Stimulated activated CD8-positive, alpha-beta memory T cell treated with anti-CD3 and anti-CD28 coated beads, Interleukin-7, amount 100 ng/mL, for 24 hours (primary cell): ENCODE results near the gene FOXC2.

Experiments
- DNase-seq: peaks from one replicate; pipeline ENCODE4 v3.0.0-alpha.2; 2020; ENCODE audit warnings: low read depth

FOXC2 gene

DNA sequence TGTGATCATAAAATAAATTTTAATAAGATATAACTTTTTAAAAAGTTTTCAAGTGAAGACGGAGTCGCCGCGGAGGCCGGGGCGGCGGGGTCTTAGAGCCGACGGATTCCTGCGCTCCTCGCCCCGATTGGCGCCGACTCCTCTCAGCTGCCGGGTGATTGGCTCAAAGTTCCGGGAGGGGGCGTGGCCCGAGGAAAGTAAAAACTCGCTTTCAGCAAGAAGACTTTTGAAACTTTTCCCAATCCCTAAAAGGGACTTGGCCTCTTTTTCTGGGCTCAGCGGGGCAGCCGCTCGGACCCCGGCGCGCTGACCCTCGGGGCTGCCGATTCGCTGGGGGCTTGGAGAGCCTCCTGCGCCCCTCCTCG, at the start of gene FOXC2:
Gene FOXC2 (plus strand): TSS at position 229 of the 365 bp plus-strand sequence. CDS start 507 bp downstream, outside the sequence.
- DNase-seq, result peak; percentile 30

DNA sequence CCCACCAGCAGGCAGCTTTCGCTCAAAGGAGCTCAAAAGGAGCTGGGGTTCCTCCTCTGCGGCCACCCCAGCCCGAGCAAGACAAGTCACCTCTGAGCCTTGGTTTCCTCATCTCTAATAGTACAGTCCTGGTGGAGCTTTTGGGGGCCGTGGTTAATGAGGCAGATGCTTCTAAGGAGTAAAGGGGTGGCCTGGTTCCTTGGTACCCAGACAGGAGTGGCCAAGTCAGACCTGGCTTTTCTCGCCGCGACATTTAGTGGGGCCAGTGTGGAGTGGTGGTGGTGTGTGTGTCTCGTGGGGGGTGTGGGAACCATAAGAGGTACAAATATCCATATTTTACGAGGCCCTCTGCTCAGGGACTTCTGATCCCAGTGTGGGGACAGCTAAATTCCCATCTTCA, 49.6 kb upstream of the FOXC2 start:
- DNase-seq, result no peak

DNA sequence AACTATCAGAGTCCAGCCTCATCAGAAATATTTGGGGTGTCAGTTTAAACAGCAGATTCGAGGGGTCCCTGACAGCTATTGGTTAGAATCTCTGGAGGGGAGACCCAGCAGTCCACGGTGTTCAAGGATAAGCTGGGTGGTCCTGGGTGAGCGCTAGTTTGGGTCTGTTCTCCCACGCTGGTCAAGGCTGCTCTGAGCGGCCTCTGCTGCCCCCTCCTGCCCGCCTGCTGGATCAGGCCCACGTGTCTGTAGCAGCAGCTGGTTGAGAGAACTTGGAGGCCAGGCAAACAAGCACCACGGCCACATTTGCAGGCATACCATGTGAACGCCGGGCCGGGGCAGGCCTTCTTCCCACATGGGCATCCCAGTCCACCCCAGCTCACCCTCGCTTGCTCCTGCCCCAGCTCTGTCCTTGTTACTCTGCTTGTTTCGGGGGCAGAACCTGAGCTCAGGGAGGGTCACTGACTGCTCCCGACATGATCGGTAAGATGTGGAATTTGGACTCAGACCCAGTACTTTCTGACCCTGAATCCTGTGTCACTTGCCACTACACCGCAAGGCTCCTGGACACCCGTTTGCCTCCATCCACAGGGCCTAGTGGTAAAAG, 48.9 kb upstream of the FOXC2 start:
- DNase-seq, result no peak

DNA sequence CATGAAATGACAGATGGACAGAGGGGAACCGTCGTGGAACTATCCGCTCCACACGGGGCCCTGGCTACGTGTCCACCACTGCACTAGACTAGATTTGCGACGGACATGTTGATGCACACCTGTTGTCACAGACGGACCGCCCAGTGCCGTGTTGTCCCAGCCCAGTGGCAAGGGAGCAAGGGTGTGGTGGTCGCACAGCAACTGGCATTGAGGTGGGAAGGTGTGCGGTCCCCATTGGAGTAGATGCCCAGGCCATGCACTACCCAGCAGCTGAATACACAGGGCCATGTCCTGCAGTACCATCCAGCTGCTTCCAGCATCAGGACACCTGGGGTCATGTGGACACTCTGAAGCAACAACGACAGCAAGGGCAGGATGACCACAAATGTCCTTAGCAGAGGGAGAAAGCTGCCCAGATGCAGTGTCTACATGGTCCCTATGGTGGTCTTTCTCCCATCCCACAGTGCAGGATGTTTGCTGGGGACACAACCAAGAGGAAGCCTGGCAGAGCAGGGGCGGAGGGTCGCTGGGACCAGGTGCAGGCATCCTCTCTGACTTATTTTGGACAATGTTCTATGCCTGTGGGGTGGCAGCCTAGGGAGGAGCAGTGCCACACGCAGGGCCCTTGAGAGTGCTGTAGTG, 47.5 kb upstream of the FOXC2 start:
- DNase-seq, result no peak

DNA sequence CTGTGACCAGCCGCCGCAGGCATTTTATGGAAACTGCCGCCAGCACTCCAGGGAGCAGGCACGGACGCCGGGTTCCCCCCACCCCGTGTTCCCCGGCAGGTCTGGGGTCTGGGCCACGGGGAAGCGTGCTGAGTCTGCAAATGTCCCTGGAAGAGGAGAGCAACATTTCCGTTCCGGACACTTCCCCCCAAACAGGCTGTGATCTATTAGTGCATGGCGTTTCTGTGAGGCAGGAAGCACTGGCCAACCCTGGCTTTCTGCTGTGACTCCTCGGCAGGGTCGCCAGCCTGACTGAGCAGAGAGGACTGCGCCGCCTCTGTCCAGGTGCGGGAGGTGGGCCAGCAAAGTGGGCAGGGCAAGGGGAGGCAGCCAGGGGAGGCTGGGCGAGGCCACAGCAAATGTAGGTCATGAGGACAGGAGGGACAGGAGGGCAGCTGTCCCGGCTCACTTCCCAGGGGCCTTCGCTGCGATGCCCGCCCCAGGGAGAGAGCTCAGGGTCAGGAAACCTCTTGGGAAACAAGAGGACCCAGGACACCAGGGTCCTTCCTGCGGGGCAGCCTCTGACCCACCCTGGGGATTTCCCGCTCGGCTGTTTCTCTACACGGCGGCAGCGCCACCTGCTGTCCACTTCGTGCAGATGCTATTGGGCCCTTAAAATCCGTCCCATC, 46.8 kb upstream of the FOXC2 start:
- peak; percentile 33 for DNase-seq

DNA sequence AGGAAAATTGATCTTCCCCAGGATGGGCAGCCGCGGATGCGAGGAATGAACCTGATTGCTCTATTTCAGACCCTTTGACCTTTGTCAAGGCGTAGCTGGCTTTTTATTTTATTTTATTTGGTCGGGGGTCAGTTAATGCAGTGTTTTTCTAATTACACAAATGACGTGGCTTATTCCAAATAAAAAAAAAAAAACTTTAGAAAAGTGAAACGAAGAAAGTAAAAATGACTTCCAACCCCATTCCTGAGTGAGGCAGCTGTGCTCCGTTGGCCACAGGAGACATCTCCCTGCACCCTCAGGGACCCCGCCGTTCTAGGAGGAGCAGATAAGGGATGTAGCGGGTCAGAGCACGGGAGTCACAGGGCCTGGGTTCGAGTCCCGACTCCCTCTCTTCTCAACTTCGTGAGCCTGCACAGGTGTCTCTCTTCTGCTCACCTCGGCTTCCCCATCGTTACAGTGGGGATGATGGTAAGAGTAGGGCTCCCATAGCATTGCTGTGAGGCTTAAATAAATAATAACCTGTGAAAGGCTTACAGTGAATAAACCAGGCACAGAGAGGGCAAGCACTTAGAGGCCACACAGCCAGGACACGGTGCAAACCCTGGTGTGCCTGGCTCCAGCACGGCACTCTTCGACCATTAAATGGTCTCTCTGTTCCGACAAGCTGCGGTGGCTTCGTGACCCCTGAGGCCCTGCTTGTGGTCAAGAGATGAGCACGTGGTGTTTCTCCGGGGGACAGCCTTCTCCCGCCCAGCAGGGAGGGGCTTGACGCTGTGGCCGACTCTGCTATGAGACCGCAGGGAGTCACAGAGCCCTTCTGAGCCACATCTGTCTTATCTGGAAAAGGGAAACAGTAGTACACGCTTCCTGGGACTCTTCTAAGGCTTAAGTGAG, 46.1 kb upstream of the FOXC2 start:
- no peak for DNase-seq

DNA sequence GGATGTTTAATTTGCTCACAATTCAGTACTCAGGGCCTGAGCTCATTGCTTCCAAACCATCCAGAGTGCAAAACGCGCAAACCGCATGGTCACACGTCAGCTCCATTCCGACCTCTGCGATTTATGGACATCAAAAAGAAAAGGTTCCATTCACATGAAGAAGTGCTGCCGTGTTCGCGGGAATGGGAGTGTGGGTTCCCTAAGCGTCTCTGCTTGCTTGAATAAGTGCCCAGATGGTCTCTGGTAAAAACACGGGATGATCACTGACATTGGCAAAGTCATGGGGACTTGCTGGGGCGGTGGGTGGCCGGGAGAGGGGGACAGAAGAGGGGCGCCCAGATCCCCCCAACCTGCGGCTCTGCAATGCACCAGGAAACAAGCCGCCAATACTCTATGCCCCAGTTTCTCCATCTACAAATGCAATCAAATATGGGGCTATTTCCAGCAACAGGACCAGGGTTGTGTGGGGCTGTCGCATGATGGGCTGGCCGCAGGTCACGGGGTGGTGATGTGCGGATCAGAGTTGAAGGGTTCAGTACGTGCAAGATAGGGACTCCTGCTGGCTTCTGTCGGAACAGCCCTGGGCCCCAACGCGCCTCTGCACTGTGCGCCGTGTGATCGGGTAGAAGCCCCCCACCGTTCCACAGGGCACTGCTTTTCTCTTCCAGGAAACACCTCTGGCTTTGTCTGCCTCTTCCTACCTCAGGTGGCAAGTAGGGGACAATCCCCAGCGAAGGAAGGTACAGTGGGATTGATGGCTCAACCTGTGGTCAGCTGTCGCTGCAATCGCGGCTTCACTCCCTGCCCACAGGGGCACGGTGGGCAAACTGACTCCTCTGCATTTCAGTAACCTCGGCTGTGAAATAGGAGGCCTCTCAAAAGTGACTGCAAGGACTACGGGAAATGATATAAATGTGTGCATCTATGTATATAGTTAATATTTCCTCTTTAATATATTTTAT, 45.1 kb upstream of the FOXC2 start:
- no peak for DNase-seq

DNA sequence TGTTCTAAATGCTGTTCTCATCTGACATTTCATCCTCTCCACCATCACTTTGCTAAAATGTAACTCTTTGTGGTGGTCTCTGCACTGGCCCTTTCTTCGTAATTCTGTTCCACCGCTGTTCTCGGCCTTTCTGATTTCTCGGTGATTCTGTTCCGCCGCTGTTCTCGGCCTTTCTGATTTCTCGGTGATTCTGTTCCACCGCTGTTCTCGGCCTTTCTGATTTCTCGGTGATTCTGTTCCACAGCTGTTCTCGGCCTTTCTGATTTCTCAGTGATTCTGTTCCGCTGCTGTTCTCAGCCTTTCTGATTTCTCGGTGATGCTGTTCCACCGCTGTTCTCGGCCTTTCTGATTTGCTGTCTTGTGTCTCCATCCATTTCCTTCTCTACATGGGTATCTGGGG, 44.0 kb upstream of the FOXC2 start:
- no peak for DNase-seq

DNA sequence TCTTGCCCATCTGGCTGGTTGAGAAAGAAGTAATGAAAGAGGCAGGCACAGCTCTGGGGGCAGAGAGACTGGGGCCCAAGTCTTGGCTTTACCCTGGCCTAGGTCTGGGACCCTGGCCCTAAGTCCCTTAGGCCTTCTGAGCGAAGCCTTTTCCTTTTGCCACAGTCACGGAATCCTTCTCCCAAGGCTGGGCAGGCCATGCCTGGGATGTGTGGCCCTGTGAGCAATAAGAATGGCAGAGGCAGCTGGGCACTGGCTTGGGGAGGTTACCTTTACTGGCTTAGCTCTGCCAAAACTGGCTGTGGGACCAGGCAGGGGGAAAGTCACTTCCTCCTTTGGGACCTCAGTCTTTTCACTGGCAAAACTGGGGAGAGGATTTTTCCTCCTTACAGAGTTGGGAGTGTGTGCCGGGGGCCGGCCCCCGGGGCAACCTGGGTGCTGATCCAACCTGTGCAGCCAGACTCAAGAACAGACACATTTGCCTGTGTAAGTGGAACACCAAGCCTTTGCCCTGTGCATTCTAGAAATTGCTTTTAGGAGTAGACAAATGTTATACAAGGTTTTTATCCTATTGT, 43.4 kb upstream of the FOXC2 start:
- DNase-seq, result no peak

DNA sequence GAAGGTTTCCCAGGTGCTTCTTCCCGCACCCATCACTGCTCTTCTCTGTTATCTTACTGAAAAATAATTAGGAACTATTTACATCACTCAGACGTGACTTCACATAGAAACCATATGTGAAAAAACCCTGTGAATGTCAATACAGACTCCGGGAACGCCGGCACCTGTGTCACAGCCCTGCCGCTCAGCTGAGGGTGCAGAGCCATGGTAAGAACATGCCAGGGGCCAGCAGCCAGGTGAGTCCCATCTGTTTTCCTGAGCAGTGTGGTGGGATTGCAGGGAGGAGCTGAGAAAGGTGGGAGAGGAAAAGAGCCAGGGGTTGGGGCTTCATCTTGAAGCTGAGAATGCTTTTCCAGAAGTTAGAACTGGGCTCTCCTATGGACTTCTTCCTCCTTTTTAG, 42.6 kb upstream of the FOXC2 start:
- no peak for DNase-seq

DNA sequence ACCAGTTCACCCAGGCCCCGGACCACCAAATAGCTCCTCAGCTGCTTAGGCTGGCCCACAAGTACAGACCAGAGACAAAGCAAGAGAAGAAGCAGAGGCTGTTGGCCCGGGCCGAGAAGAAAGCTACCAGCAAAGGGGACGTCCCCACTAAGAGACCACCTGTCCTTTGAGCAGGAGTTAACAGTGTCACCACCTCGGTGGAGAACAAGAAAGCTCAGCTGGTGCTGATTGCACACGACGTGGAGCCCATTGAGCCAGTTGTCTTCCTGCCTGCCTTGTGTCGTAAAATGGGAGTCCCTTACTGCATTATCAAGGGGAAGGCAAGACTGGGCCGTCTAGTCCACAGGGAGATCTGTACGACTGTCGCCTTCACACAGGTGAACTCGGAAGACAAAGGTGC, 40.9 kb upstream of the FOXC2 start:
- no peak for DNase-seq

DNA sequence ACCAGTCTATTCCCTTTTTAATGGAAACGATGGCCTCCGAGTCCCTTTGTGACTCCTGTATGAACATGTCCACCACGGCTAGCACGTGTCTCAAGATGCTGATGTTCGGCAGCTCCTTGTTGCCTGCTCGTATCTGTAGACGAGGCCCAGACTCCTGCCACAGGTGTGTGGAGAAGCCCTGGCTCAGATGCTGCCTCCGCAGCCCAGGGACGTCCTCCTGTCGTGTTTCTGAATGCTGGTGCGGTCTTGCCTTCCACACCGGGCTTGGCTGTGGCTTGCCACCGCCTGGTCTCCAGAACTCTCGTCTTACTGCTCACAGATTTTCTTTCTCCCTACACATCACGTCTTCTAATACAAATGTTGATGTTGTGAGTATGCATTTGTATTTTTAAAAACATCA, 39.3 kb upstream of the FOXC2 start:
- no peak for DNase-seq

DNA sequence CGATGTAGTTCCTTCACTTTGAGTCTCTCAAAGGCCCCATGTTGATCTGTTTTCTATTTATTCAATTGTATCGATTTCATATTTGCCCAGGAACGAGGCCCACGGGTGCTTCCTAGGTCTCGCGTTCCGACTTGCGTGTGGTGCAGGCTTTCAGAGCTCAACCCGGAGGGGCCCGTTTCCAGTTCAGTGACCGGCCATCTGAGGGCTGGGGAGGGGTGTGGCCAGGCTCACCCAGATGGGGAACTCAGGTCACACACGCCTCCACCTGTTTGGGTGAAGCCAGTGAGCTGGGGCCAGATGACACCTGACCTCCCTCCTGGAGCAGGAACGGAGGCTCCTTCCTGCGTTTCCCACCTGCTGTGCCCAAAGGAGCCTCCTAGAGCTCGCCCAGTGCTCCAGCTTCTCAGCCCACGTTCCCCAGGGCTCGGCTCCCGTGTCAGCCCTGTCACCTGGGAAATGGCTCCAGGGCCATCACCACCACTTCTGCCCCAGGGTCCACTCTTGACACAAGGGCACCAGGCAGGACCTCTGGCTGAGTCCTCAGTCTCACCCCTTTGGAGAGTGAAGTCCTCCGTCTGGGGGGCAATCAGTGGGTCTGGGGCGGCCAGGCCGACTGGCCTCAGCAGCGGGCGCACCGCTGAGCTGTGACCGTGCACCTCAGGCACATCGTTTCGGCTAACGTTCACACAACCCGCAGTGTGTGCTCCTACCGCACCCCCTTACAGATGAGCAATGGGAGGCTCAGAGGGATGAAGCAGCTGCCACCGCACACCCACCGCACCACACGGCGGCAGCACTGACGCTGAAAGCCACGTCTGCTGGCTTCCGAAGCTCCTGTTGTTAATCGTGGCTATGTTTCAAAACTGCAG, 38.3 kb upstream of the FOXC2 start:
- DNase-seq, result no peak

DNA sequence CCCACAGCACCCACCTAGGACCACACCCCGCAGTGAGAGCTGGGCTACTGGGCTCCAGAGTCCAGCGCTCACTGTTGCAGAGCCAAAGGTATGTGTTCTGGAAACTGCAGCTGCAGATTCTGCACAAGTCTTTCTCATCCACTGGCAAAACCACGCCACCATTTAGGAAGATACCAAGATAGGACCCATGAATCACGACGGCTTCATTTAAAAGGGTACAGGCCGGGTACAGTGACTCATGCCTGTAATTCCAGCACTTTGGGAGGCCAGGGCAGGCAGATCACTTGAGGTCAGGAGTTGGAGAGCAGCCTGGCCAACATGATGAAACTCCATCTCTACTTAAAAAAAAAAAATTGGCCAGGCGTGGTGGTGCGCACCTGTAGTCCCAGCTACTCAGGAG, 37.5 kb upstream of the FOXC2 start:
- no peak for DNase-seq

DNA sequence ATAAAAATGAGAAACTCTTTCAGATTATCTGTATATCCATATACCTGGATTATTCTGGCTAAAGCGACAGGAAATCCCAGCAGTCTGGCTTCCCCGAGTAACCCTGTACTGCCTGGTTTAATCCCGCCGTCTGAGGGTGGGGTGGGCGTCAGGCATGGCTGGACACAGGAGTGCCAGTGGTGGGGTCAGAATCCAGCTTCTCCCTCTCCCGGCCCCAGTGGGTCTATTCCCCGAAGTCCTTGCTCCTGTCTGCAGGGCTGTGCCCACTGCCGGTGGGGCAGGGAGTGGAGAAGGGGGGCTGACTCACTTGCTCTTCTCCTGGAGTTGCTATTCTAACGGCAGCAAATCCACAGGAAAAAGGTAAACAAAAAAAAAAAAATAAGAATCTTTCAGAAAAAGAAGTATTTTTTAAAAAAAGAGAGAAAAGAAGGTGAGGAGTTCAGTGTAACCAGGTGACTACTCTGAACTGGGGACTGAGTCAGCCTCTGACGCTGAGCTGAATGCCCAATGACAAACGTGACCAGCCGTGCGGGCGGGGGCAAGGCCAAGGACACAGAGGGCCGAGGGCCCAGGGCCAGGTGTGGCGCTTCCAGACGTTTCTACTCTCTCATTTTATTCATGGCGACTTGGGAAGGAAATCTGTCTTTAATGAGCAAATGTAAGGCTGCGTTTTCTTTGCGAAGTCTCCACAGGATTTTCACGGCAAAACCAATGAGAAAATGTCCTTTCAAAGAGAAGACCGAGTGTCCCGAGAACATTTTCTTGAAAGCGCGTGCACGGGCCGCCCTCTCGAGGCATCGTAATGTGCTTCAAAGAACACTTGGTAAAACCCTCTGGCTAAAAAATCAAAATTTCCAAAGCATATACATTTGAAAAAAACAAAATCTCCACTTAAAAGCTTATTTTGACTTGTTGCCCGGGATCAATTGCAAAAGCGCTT, 36.1 kb upstream of the FOXC2 start:
- DNase-seq, result no peak

DNA sequence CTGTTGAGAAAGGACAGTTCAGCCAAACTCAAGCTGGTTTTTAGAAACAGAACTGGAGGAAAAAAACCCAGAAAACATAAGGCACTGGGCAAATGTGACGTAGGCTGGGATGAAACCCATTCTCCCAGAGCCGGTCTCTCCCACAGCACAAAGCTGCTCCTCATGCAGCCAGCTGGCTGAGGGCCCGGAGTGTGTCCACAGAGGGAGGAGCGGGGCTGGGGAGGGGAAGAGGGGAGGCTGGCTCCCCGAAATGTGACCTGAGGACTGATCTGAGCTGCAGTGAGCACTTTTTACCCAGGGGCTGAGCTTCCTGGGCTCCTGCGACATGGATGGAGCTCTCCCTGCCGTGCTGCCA, 35.5 kb upstream of the FOXC2 start:
- DNase-seq, result no peak

DNA sequence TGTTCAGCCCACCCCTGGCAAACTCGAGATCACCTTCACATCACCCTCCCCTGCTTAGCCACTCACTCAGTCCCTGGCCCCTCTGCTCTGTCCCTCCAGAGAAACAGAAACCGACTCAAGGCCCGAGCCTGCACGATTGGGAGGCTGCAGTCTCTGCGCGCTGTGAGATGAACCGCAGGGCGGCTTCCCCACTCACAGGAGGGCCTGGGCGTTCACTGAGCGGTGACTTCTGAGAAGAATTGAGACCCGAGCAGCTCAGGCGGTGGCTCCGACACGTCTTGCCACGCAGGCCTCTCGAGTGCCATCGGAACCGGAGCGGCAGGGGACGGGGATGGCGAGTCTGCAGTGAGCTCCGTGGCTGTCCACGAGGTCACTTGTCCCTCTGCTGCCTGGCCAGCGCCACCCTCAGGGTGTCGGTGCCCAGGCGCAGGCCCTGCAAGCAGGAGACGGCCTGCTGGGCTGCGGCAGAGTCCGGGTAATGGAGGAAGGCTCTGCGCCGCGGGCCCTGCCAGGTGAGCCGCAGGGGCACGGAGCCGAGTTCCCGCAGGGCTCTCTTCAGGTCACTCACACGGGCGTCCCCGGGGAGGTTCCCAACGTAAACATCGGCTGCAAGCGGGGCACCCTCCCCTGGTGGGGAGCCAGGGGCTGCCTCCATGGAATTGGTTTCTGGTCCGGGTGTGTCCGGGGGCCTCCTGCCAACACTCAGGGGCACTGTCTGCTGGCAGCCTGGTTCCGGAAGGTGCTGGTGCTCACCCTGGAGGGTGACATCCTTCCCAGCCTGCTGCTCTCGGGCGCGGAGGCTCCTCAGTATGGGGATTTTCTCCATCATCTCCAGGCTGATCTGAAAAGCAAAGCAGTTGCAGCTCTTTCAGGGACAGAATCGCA, 34.7 kb upstream of the FOXC2 start:
- no peak for DNase-seq

DNA sequence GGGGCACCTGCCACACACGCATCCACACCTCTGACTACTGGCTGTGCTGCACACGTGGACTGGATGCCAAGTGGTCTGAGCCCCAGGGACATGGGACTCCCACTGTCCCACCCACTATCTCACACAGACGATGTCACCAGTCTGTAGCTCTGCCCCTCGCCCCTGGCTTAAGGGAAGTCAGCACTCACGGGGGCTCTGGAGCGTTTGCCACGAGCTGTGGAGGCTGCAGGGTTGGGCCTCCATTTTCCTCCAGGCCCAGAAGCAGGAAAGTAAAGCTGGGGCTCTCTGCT, 34.2 kb upstream of the FOXC2 start:
- no peak for DNase-seq
